ENCODE measurements around the gene TICRR. TPM values are rescaled to one million over a fixed set of nuclear protein-coding genes. Genes with fewer than 3 reads are reported as not detected.

The TICRR gene
- total and polyA plus RNA-seq, 2 of the 4 experiments (the other 2 are of a cell fraction), result 3.0 to 4.2 TPM

DNA sequence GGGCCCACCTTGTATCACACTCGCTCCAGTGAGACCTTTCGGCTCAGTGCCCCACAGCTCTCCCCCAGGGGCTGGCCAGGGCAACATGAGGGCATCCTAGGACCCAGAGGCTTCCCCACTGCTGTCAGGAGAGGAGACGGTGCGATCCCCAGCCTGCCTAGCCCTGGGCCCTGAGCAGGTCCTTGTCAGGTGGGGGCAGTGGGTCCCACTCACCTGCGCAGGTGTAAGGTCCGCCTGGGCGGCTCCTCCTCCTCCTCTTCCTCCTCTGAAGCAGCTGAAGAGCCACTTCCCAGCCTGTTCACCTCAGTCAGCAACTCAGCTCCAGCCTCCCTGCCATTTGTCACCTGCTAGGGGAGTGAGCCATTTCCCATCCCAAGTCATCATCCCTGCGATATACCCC is 70.4 kb downstream of the TICRR start:
- no peak overlapping the region for H3K4me3 ChIP-seq (ENCODE audit: insufficient read depth, low read depth, low read length)
- no peak overlapping the region for H2BK5ac ChIP-seq (ENCODE audit: low read depth, low read length, poor library complexity, severe bottlenecking)
- H3K14ac ChIP-seq (replicated peaks; ENCODE audit: low read depth, low read length), result no peak overlapping the region
- peaks cover 3% of the 10 kb centered on the region; the same call in 1 of the 2 replicates for H3K9me1 ChIP-seq (ENCODE audit: insufficient read depth, low read length)
- H3K56ac ChIP-seq (ENCODE audit: extremely low read depth, insufficient read depth, low read length), result no peak overlapping the region
- BruUV-seq (replicated peaks), result no TSS peak
- intact Hi-C loops (cut with micrococcal nuclease) (no loop called here), in situ Hi-C loops (cut with MboI; ENCODE audit: low sequenced_read_pairs) (no loop called here), dilution Hi-C loops (cut with HindIII; ENCODE audit: low sequenced_read_pairs, unreplicated experiment) (no loop called here)
- POLR2A ChIA-PET (ENCODE audit: unreplicated experiment), result no interaction called here
- no peak overlapping the region for H2BK20ac ChIP-seq (ENCODE audit: low read depth, low read length)
- TF ChIP-seq CHD1 (IDR thresholded peaks at IDR 0.05; ENCODE audit: low read depth, low read length) (no peak), MAZ (IDR thresholded peaks at IDR 0.05; ENCODE audit: borderline replicate concordance, low read depth, low read length) (no peak), MAFK (IDR thresholded peaks at IDR 0.05; ENCODE audit: low read depth, low read length) (no peak), SMC3 (IDR thresholded peaks at IDR 0.05; ENCODE audit: low read depth, low read length) (no peak), NFE2L2 (IDR thresholded peaks at IDR 0.05; ENCODE audit: low read depth, low read length) (no peak), CEBPB (IDR thresholded peaks at IDR 0.05; ENCODE audit: low read depth, low read length) (no peak), BHLHE40 (IDR thresholded peaks at IDR 0.05; ENCODE audit: low read depth, low read length) (no peak), FOS (IDR thresholded peaks at IDR 0.05; ENCODE audit: low read depth, low read length) (no peak), MXI1 (IDR thresholded peaks at IDR 0.05; ENCODE audit: borderline replicate concordance, low read depth, low read length) (no peak), RAD21 (IDR thresholded peaks at IDR 0.05; ENCODE audit: low read length) (no peak), POLR2A (IDR thresholded peaks at IDR 0.05; ENCODE audit: low read depth, low read length) (no peak), RFX5 (IDR thresholded peaks at IDR 0.05; ENCODE audit: low read depth, low read length) (no peak)
- TF ChIP-seq, protein P1, sequence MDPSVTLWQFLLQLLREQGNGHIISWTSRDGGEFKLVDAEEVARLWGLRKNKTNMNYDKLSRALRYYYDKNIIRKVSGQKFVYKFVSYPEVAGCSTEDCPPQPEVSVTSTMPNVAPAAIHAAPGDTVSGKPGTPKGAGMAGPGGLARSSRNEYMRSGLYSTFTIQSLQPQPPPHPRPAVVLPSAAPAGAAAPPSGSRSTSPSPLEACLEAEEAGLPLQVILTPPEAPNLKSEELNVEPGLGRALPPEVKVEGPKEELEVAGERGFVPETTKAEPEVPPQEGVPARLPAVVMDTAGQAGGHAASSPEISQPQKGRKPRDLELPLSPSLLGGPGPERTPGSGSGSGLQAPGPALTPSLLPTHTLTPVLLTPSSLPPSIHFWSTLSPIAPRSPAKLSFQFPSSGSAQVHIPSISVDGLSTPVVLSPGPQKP (IDR thresholded peaks at IDR 0.05; ENCODE audit: borderline replicate concordance, low read depth, low read length), result no peak
- TF ChIP-seq, protein P2, sequence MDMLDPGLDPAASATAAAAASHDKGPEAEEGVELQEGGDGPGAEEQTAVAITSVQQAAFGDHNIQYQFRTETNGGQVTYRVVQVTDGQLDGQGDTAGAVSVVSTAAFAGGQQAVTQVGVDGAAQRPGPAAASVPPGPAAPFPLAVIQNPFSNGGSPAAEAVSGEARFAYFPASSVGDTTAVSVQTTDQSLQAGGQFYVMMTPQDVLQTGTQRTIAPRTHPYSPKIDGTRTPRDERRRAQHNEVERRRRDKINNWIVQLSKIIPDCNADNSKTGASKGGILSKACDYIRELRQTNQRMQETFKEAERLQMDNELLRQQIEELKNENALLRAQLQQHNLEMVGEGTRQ (IDR thresholded peaks at IDR 0.05; ENCODE audit: low read depth, low read length), result no peak
- TF ChIP-seq, protein P3, sequence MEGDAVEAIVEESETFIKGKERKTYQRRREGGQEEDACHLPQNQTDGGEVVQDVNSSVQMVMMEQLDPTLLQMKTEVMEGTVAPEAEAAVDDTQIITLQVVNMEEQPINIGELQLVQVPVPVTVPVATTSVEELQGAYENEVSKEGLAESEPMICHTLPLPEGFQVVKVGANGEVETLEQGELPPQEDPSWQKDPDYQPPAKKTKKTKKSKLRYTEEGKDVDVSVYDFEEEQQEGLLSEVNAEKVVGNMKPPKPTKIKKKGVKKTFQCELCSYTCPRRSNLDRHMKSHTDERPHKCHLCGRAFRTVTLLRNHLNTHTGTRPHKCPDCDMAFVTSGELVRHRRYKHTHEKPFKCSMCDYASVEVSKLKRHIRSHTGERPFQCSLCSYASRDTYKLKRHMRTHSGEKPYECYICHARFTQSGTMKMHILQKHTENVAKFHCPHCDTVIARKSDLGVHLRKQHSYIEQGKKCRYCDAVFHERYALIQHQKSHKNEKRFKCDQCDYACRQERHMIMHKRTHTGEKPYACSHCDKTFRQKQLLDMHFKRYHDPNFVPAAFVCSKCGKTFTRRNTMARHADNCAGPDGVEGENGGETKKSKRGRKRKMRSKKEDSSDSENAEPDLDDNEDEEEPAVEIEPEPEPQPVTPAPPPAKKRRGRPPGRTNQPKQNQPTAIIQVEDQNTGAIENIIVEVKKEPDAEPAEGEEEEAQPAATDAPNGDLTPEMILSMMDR (conservative IDR thresholded peaks at IDR 0.05; ENCODE audit: low read depth, low read length), result no peak
- H2AFZ ChIP-seq (replicated peaks; ENCODE audit: low read length, poor library complexity), result no peak overlapping the region
- no peak overlapping the region for H3K4ac ChIP-seq (ENCODE audit: low read depth, low read length)
- 0 out of 2 replicates have a peak, but pooled peaks cover 3% of the 10 kb centered on the region for H4K20me1 ChIP-seq (ENCODE audit: insufficient read depth, low read length)
- CTCF ChIA-PET, result no interaction called here
- H3K9ac ChIP-seq (ENCODE audit: low read depth, low read length), result no peak overlapping the region
- H4K5ac ChIP-seq (ENCODE audit: low read depth, low read length), result no peak overlapping the region
- no peak overlapping the region for H3K27ac ChIP-seq (ENCODE audit: insufficient read depth, low read length)
- H3K9me3 ChIP-seq (ENCODE audit: control insufficient read depth, insufficient read depth, low read length), result no peaks in the 10 kb centered on the region
- H2AK5ac ChIP-seq (ENCODE audit: low read depth, low read length), result no peak overlapping the region
- no peak overlapping the region for H2BK120ac ChIP-seq (ENCODE audit: low read depth, low read length)
- H3K23ac ChIP-seq (ENCODE audit: low read depth, low read length), result no peak overlapping the region
- H2BK15ac ChIP-seq (ENCODE audit: low read depth, low read length), result no peak overlapping the region
- no CpG with 5 or more reads among the region's 8 CpGs for WGBS, 2 experiments (ENCODE audit: extremely low coverage in 2 of 2, insufficient read length in 1 of 2)
- no peak overlapping the region for H4K91ac ChIP-seq (ENCODE audit: insufficient read depth, low read depth, low read length)
- H3K79me1 ChIP-seq (ENCODE audit: low read depth in 1 of 2, low read length in 2 of 2), result peaks cover 3 to 13% of the 10 kb centered on the region in 2 experiments; a peak in 1 of 4 replicates
- H3K4me2 ChIP-seq (ENCODE audit: low read depth, low read length), result no peak overlapping the region
- H3K36me3 ChIP-seq (ENCODE audit: control insufficient read depth, insufficient read depth, low read length), result peaks cover 37% of the 10 kb centered on the region
- ATAC-seq (ENCODE audit: low read depth) (no peak), DNase-seq (no peak)
- peaks cover 2% of the 10 kb centered on the region; the same call in 1 of the 2 replicates for H3K4me1 ChIP-seq (ENCODE audit: control insufficient read depth, insufficient read depth, low read length)
- no peak overlapping the region for H2AK9ac ChIP-seq (replicated peaks; ENCODE audit: low read depth, low read length, poor library complexity)
- H3K18ac ChIP-seq (ENCODE audit: low read depth, low read length), result no peak overlapping the region
- H3K27me3 ChIP-seq (ENCODE audit: control insufficient read depth, insufficient read depth, low read length), result no peaks in the 10 kb centered on the region
- no peak overlapping the region for H4K8ac ChIP-seq (ENCODE audit: low read depth in 2 of 2, low read length in 2 of 2)
